HEK293T (cell line): ENCODE results near the gene CD8B2.
"Not testable (repeated sequence)": the region's sequence is repeated elsewhere in the genome, so short reads cannot be mapped to it uniquely, and the experiment has no call there.

Experiments used
- CTCF ChIA-PET: fragments of 350-600 bp; formaldehyde crosslinking; extraction: SDS; loops from one replicate; lab custom pipeline; 2021; ENCODE audit warnings: antibody characterized with exemption, inconsistent platforms; lab: Yijun Ruan, JAX
- POLR2A ChIA-PET: fragments of 350-600 bp; formaldehyde crosslinking; extraction: SDS; loops from one replicate; lab custom pipeline; 2020; ENCODE audit warnings: antibody characterized with exemption, inconsistent platforms; lab: Yijun Ruan, JAX
- DNase-seq: peaks from one replicate; pipeline ENCODE4 v3.0.0; 2012; ENCODE audit warnings: mixed read lengths; ENCODE audit errors: extremely low spot score
- ARNT ChIP-seq: fragments of 450-650 bp; IDR thresholded peaks from 2 replicates; pipeline ENCODE4 v1.6.1; 2017; ENCODE audit warnings: mild to moderate bottlenecking
- BHLHE40 ChIP-seq: fragments of 450-650 bp; IDR thresholded peaks from 2 replicates; pipeline ENCODE4 v1.6.1; 2016; ENCODE audit warnings: mild to moderate bottlenecking, moderate library complexity, borderline replicate concordance
- CTBP1 ChIP-seq: fragments of 450-650 bp; IDR thresholded peaks from 2 replicates; pipeline ENCODE4 v1.6.1; 2016; ENCODE audit warnings: borderline replicate concordance
- ELF4 ChIP-seq: fragments of 450-650 bp; IDR thresholded peaks from 2 replicates; pipeline ENCODE4 v1.6.1; 2017; ENCODE audit warnings: antibody characterized with exemption
- FOXA1 ChIP-seq: fragments of 450-650 bp; IDR thresholded peaks from 2 replicates; pipeline ENCODE4 v1.6.1; 2016; ENCODE audit warnings: mild to moderate bottlenecking
- FOXK2 ChIP-seq: fragments of 450-650 bp; IDR thresholded peaks from 2 replicates; pipeline ENCODE4 v1.6.1; 2016; ENCODE audit warnings: mild to moderate bottlenecking
- FOXM1 ChIP-seq: fragments of 450-650 bp; IDR thresholded peaks from 2 replicates; pipeline ENCODE4 v1.6.1; 2017; ENCODE audit warnings: mild to moderate bottlenecking, borderline replicate concordance
- HDGF ChIP-seq: fragments of 450-650 bp; IDR thresholded peaks from 2 replicates; pipeline ENCODE4 v1.6.1; 2017; ENCODE audit warnings: antibody characterized with exemption, borderline replicate concordance
- L3MBTL2 ChIP-seq: fragments of 450-650 bp; conservative IDR thresholded peaks from 2 replicates; pipeline ENCODE4 v1.6.1; 2016; ENCODE audit warnings: mild to moderate bottlenecking
- LEF1 ChIP-seq: fragments of 450-650 bp; IDR thresholded peaks from 2 replicates; pipeline ENCODE4 v1.6.1; 2017; ENCODE audit warnings: mild to moderate bottlenecking, borderline replicate concordance
- NFRKB ChIP-seq: fragments of 450-650 bp; IDR thresholded peaks from 2 replicates; pipeline ENCODE4 v1.6.1; 2016; ENCODE audit warnings: mild to moderate bottlenecking, moderate library complexity
- PKNOX1 ChIP-seq: fragments of 450-650 bp; IDR thresholded peaks from 2 replicates; pipeline ENCODE4 v1.6.1; 2016
- SP1 ChIP-seq: fragments of 450-650 bp; IDR thresholded peaks from 2 replicates; pipeline ENCODE4 v1.6.1; 2017
- SUZ12 ChIP-seq: fragments of 450-650 bp; IDR thresholded peaks from 2 replicates; pipeline ENCODE4 v1.6.1; 2016; ENCODE audit warnings: mild to moderate bottlenecking
- TARDBP ChIP-seq: fragments of 450-650 bp; IDR thresholded peaks from 2 replicates; pipeline ENCODE4 v1.6.1; 2016
- ZNF384 ChIP-seq: fragments of 450-650 bp; IDR thresholded peaks from 2 replicates; pipeline ENCODE4 v1.6.1; 2016

The CD8B2 gene

GRCh38 chr2:106508660-106509373, 21.7 kb downstream of the CD8B2 start:
- DNase-seq, POLR2A ChIA-PET, CTCF ChIA-PET: not testable (repeated sequence)

GRCh38 chr2:106509374-106509770, 22.2 kb downstream of the CD8B2 start:
- POLR2A ChIA-PET, CTCF ChIA-PET, DNase-seq: not testable (repeated sequence)

GRCh38 chr2:106510791-106511190, 23.6 kb downstream of the CD8B2 start:
- POLR2A ChIA-PET, DNase-seq, CTCF ChIA-PET: not testable (repeated sequence)

GRCh38 chr2:106511476-106511901, 24.3 kb downstream of the CD8B2 start:
- CTCF ChIA-PET, POLR2A ChIA-PET, DNase-seq: not testable (repeated sequence)

GRCh38 chr2:106511934-106512333, 24.8 kb downstream of the CD8B2 start:
- POLR2A ChIA-PET, CTCF ChIA-PET, DNase-seq: not testable (repeated sequence)

GRCh38 chr2:106513391-106513790, 26.2 kb downstream of the CD8B2 start:
- POLR2A ChIA-PET, DNase-seq, CTCF ChIA-PET: not testable (repeated sequence)

- DNase-seq, CTCF ChIA-PET, POLR2A ChIA-PET: not testable (repeated sequence)
These were observed 27.7 kb downstream of the CD8B2 start for GRCh38 chr2:106514827-106515226.

GRCh38 chr2:106516436-106516835, 29.3 kb downstream of the CD8B2 start:
- TF ChIP-seq SP1 (no peak), FOXA1 (no peak), ELF4 (no peak), CTBP1 (no peak), PKNOX1 (no peak), ZNF384 (no peak), FOXK2 (no peak), HDGF (no peak), ARNT (no peak), TARDBP (no peak), SUZ12 (no peak), LEF1 (no peak)
- CTCF ChIA-PET = no interaction called here
- POLR2A ChIA-PET = no interaction called here
- DNase-seq = no peak

- CTCF ChIA-PET = no interaction called here
These were observed 29.7 kb downstream of the CD8B2 start for GRCh38 chr2:106516864-106517263.

GRCh38 chr2:106517329-106517728, 30.2 kb downstream of the CD8B2 start:
- no peak for TF ChIP-seq SP1
- no peak for TF ChIP-seq SUZ12
- TF ChIP-seq FOXK2 = no peak
- no peak for TF ChIP-seq HDGF
- no peak for TF ChIP-seq FOXM1
- no peak for TF ChIP-seq ELF4
- no peak for TF ChIP-seq ZNF384
- no peak for TF ChIP-seq LEF1
- no peak for TF ChIP-seq BHLHE40
- no peak for TF ChIP-seq ARNT
- no peak for TF ChIP-seq TARDBP
- no peak for TF ChIP-seq NFRKB
- TF ChIP-seq CTBP1 = no peak
- no peak for TF ChIP-seq PKNOX1
- no peak for TF ChIP-seq L3MBTL2
- no peak for TF ChIP-seq FOXA1
- DNase-seq = no peak
- ChIA-PET CTCF (no interaction called here), POLR2A (no interaction called here)

More at GRCh38 chr2:106516864-106517263, 29.7 kb downstream of the CD8B2 start:
- POLR2A ChIA-PET = no interaction called here
- no peak for TF ChIP-seq ARNT
- DNase-seq = no peak
